Stimulated activated CD8-positive, alpha-beta memory T cell treated with anti-CD3 and anti-CD28 coated beads, Interleukin-7, amount 100 ng/mL, for 1 hour (primary cell): ENCODE measurements around the gene RPL10.

ENCODE experiments used
- DNase-seq, 2 donors: peaks; one replicate each; pipeline ENCODE4 v3.0.0-alpha.2; 2020; ENCODE audit warnings: low read depth in 2 of 2

RPL10 gene

DNA sequence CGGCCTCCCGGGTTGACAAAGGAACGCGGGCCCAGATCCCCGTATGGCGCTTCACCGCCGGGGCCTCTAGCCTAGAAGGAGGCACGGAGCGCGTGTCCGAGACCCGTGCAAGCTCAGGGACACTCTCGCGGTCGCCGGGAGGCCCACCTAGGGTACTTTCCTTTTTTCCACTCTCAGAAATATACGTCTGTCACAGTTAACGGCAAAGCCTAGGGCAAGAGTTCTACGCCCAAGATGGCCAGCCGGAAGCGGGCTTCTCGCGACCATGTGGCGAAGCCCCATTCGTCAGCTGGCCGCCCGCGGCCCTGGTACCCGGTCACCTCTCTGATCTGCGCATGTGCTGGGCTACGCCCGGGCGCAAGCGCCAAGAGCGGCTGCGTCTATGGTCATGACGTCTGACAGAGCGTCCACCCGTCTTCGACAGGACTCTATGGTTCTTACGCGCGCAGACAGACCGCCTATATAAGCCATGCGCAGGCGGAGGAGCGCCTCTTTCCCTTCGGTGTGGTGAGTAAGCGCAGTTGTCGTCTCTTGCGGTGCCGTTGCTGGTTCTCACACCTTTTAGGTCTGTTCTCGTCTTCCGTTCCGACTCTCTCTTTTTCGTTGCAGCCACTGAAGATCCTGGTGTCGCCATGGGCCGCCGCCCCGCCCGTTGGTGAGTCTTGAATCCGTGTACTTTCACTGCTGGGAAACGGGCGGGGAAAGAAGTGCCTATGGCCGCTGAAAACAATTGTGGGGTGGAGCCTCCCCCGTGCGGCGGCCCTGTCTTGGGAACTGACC, at the start of gene RPL10:
Gene RPL10, plus strand, starts transcription at position 490 of the 780 bp plus-strand sequence. Its CDS starts 143 bp downstream, at position 633.
- peak; percentile 72 to 74 for DNase-seq

DNA sequence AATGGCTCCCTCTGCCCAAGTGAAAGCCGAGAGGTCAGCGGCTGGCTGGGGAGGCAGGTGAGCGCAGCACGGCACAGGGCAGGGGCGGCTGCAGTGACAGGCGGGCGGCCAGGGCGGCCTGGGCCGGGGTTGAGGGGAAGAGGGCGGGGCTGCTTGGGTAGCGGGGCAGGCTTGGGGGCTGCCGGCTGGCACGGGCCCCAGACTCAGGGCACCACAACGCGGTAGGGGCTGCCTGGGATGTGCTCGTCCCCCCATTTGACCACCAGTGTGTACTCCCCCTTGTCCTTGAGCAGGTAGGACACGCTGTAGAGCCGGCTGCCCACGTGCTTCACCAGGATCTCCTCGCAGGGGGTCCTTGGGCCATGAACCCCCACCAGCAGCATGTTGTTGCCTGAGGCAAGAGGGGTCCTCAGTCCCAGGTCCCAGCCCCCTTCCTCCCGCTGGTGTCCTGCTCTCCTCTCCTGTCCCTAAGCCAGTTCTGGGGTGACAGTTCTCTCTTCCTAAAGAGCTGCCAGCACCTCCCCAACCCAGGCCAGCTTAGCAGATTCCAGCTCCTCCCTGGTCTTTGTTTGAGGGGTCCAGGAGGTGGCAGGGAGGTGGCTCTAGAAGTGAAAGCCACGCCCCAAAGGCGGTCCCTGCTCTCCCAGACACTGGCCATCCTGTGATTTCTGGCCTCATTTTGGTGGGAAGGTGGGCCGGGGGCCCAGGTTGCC, 49.4 kb upstream of the RPL10 start:
- DNase-seq, result no peak

DNA sequence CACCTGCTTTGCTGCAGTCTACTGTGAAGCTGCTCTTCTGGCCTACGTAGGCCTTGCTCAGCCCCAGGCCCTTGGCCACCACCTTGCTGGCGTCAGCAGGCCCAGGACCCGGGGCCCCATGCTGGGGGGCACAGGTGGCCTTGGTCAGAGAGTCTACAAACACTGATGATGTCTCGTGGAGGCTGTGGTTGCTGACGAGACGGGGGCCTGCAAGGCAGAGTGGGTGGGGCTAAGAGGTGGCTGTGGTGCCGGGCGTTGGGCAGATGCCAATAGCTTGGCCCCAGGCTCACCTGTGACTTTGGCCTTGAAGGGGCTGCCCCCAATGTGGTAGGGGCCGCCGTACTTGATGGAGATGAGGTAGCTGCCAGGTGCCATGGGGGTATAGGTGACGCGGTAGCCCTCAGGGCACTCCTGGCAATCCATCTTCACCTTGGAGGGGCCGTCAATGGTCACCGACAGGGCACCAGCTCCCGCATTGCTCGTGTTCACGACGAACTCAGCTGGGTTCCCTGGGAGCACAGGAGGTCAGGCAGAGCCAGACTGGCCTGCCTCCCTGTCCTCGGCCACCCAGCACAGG, 48.7 kb upstream of the RPL10 start:
- no peak for DNase-seq

DNA sequence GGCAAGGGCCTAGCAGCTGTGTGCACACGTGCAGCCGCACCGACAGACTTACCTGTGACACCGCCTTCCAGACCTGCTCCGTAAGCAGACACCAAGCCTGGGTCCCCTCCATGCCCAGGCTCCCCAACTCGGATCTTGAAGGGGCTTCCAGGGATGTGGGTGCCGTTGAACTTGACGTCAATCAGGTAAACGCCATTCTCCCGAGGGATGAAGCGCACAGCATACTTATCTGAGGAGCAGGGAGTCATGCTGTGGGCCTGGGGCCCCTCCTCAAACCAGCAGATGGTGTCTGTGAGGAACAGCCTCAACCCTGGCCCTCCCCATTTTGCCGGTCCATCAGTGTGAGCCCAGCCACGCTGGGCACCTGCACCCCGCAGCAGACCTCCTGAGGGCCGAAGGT, 48.2 kb upstream of the RPL10 start:
- no peak for DNase-seq

DNA sequence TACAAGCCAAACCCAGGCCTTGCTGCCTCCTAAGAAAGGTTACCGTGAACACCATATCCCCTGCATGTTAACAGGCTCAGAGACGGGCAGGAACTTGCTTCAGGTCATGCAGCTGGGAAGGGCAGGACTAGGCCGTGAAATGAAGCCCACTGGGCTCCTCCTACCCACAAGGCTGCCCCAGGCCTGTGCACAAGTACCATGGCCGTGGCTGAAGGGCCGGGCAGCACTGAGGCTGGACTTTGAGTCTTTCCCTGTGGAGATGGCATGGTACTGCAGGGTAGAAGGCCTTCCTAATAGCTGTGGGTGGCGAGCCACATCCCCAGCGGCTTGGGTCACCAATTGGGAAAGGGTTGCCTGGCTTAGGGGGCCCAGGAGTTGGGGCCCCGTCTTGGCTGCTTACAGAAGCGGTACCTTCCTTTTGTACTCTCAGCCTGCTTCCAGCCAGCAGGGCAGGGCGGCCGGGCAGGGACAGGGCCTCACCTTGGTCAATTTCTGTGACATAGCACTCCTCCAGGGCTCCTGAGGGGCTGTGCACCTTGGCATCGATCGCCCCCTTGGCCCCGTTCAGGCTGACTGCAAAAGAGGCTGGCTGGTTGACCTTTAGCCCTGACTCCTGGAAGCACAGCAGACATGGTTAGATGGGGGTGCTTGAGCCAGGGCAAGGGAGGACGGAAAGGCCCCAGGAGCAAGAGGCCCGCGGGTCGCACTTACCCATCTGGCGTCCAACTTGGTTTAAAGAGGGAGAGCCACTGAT, 47.6 kb upstream of the RPL10 start:
- DNase-seq, result no peak

DNA sequence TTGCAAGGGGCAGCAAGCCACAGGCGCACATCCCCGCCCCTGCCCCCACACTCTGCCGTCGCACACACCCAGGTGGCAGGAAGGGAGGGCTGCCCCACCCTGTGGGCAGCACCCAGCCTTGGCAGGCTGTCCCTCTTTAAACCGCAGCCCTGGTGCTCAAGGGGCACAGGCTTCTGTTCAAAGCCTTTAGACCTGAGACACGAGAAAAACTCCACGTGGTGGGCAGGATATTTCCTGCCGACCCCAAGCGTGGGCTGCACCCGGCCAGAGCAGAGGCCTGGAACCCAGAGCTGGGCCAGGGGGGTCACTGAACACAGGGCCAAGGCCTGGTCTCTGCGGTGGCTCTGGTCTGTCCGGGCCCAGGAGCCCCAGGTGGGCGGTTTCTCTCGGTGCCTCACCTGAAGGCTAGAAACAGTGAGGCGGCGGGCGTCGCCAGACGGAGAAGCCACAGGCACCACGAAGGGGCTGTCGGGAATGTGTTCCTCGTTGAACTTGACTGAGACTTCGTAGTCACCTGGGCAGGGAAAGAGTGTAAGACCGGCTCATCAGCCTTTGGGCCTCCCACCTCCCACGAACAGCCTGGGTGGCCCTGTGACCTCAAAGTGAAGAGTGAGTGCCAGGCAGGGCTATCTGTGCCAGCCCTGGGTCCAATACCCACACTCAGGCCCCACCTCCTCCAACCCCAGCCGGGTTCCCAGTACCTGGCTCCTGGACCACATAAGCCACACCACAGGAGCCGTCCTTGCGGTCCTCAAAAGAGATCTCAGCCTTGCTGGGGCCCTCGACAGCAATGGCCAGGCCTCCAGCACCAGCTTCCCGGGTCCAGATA, 46.8 kb upstream of the RPL10 start:
- DNase-seq, result no peak

DNA sequence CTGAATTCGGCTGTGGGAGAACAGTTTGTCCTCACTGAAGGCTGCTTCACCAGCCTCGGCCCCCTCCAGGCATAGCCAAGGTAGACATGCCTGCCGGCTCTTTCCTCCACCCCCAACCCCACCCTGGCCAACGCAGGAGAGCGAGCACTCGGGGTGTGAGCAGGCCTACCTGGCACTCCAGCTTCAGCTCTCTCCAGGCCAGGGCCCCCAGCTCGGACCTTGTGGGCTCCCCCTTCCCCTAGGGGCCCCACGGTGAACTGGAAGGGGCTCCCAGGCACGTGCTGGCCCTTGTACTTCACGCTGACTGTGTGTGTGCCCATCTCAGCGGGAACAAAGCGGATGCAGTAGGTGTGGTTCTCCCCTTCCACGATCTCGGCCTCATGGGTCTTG, 46.2 kb upstream of the RPL10 start:
- no peak for DNase-seq

DNA sequence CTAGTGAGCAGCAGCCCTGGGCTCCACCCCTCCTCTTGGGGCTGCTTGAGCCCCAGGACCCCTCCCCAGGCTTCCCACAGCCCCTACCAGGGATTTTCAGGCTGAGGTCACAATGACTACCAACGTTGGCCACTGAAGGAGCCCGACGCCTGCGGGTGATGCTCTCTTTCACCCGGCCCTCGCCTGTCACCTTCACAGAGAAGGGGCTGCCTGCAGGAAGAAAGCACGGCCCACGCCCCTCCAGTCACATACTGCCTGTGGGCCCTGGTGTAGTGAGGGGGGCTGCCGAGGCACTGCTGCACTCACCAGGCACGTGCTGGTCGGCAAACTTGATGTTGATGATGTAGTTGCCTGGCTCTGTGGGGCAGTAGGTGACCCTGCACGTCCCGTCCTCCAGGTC, 45.7 kb upstream of the RPL10 start:
- DNase-seq, result no peak

DNA sequence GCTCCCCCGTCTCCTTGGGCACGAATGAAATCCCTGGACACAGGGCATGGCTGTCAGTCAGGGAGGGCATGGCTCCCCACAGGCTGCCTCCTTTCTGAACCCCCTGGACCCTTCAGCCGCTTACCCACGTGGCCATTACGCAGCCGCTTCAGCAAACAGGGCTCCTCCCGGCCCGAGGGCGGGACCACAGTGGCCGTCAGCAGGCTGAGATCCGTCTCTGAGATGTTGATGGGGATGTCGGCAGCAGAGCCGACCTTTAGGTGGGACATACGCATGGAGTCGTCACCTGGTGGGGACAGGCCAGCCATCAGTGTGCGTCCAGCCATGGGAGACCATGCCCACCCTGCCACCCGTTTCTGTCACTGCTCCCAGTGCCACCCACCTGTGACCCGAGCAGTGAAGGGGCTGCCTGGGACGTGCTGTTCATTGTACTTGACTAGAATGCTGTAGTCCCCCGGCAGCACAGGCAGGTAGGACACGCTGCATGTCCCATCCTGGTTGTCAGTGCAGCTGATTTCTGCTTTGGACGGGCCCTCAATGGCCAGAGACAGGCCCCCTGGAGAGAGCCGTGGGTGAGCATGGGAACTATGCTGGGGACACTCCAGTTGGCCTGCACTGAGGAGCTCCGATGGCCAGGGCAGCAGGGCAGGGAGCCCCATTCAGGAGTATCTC, 44.9 kb upstream of the RPL10 start:
- DNase-seq, result no peak

DNA sequence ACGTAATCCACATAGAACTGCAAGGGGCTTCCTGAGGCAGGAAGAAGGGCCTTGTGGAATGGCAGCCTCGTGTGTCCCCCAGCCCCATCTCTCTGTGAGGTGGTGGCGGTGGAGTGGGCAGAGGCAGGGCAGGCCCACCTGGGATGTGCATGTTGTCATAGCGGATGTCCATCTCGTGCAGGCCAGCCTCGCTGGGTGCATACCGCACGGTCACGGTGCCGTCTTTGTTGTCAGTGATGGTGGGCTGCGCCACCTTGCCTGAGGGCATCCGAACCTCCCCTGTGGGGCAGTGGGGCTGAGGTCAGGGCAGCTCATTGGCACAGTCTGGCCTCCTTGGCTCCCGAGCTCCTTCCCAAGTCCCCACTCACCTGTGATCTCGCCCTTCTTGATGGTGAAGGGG, 44.2 kb upstream of the RPL10 start:
- DNase-seq, result no peak

DNA sequence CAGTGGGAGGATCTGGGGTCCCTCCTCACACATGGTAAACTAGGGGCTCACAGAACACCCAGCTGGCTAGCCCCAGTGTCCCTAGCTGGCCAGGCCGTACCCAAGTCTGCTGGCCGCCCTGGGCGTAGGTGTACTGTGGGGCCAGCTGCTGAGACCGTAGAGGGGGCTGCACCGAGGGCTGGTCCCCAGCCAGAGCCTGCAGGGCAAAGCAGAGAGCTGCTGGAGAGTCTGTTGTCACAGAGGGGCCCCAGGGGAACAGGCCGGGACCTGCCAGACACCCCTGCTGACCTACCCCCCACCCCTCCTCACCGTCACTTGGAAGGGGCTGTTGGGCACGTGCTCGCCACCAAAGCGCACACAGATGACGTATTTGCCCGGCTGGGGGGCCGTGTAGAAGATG, 43.7 kb upstream of the RPL10 start:
- DNase-seq, result no peak

DNA sequence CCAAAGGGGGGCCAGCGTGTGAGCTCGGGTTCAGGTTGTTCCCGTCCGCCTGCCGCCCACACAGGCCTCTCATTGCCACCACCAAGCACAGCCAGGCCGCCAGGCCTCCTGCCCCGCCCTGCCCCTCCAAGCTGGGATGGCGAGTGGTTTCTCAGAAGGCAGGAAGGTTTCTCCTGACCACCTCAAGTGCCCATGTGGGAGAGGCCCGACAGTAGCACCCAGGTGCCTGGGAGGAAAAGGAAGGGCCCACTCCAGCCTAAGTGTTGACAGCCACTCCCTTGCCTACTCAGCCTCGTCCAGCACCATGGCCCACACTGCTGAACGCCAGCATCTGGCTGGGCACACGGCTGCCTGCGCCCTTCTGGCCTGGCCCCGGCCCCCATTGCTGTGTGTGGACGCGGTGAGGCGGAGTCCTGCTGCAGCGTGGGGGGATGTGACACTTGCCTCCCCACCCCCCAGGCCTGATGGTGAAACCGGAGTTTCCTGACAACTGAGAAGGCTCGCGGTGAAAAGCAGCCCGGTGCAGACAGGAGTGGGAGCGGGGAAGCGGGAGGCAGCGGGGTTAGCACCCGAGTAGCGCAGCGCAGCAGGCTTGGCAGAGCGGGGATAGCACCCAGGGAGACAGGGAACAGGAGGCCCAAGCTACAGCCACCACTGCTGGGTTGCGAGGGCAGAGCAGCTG, 42.9 kb upstream of the RPL10 start:
- no peak for DNase-seq

DNA sequence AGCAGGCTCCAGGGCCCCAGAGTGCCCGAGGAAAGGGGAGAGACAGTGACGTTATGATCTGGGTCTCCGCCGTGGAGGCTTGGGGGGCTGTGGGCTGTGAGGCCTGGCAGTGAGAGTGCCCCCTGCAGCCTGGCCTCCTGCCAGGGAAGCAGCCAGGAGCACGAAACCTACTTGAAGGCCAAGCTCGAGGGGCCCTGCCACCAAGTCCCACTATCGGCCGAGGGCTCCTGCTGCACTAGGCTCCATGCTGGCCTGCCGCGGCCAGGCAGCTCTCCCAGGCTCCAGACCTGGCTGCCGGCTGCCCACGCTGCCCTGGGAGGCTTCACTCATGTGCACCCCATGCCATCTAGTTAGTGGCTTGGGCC, 42.4 kb upstream of the RPL10 start:
- no peak for DNase-seq

DNA sequence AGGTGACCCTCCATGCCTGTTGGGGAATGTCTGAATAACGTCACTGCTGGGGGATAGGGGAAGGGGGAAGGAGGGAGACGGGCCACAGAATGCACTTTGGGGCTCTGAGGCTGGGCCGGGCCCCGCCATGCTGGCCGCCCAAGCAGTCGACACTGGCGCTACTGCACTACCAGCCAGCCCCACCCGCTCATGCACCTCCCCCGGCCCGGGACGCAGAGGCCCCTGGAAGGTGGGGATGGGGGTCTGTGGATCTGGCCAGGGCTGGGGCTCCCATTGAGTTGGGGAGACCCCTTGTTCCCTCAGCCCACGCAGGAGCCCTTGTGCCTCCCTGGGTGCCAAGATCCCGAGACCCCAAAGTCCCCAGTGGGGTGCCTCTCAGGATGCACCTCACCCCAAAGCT, 41.6 kb upstream of the RPL10 start:
- DNase-seq, result no peak

DNA sequence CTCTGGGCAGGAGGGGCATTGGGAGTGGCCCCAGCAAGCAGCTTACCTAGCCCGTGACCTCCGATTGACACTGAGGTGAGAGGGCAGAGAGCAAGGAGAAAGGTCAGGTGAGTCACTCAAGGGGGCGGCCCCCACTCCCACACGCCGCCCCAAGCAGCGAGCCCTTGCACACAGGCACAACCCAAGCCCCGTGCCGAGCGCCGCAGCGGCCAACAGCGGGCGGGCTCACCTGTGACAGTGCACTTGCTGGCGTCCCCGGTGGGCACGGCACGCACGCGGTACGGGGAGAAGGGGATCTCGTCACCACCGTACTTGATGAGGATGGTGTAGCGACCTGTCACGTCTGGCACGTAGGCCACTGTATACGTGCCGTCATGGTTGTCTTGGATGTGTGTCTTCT, 41.0 kb upstream of the RPL10 start:
- DNase-seq, result no peak

DNA sequence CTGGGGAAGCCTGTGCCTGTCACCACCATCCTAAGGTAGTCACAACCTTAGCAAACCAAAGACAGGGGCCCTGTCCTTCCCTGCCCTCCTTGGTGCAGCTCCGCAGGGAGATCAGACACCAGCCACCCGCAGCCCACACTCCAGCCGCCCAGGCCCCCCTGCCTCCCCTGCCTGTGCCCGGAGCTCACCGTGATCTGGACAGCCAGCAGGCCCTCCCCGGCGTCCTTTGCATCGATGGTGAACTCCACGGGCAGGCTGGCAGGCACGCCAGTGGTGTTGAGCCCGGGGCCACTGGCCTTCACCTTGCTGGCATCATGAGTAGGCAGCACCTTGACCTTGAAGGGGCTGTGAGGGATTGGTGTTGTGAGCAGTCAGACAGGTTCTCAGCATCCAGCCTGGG, 40.2 kb upstream of the RPL10 start:
- no peak for DNase-seq

DNA sequence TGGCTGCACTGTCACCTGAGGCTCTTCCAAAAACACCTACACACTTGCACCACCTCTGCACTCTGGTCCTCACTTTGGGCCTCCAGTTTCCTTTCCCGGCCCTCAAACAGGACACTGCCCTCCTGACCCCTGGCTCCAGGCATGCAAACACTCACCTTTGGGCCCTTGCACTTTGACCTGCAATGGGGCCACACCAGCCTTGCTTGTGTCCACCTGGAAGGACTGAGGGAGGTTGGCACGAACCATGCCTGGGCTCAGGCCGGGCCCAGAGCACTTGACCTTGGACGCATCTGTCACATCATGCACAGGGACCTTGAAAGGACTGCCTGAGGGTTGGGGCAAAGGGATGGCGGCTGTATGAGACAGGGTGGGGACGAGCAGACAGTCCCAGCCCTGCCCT, 39.3 kb upstream of the RPL10 start:
- no peak for DNase-seq

DNA sequence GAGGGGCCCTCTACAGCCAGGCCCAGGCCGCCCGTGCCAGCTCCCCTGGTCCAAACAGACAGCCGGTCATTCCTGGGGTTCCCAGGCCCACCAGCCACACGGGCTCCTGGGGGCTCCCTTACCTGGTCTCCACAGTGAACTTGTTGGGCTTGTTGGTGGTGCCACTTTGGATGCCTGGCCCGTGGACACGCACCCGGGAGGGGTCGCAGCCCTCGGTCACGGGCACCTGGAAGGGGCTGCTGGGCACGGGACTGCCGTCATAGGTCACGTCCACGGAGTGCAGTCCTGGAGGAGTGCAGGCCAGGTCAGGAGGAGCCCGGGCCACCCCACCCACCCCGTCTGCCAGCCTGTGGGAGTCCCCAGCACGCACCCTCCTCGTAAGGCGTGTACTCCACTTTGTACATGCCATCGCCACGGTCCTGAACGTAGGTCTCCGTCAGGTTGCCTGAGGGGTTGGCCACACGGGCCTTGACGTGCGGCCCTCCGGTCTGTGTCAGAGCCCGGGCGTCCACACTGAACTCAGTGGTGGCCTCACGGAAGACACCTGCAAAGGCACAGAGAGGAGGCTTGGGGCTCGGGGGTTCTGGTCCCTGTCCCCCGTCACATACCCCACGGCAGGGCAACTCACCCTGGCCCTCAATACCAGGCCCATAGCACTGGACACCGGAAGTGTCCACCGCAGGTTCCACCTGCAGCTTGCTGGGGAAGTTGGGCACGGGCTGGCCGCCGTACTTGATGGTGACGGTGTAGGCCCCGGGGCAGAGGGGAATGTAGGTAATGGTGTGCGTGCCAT, 38.6 kb upstream of the RPL10 start:
- no peak for DNase-seq

DNA sequence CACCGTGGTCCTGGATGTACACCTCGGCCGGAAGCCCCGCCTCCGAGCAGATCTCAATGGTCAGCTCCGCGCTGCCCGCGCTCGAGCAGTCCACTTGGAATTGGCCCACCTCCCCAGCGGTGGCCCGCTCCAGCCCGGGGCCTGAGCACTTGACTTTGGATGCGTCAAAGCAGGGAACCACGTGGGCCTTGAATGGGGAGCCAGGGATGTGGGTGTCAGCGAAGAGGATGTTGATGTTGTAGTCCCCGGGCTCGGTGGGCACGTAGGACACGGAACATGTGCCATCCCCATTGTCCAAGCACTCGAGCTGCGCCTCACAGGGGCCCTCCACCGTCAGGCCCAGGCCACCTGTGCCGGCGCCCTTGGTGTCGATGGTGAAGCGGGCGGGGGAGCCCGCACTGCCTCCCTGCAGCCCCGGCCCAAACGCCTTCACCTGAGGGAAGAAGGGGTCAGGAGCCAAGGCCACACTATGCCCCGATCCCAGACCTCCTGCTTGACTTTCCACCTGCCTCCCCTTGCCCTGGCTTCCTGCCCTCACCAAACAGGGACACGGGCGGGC, 37.9 kb upstream of the RPL10 start:
- no peak for DNase-seq
